ENCODE results near the gene CIDEB.

CIDEB gene

DNA sequence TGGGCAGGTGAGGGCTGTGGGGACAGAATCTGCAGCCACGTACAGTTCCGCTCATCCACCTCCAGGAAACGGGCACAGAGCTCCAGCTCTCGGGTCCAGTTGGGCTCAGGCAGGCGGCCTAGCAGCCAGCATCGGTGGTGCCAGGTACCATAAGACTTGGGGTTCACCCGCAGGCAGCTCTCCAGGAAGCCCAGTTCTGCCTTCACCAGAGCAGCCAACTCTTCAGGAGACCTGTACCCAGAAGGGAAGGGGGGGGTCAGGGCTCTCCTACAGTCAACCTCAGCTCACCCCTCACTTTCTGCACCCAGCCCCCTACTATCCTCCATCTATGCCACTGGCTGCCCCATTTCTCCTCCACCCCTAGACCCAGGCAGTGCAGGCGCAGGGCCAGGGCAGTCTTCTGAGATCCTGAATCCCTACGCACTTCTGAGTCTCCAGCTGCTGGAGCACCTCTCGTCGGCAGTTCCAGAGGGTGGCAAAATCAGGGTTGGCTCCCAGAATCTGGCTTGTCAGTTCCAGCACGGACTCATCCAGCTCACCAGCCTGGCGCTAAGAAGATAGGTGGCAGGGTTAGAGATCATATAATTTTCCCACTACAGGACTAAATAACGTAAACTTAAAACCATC, 37.8 kb downstream of the CIDEB start:
- DNase-seq (ENCODE audit: low spot score) = no peak

DNA sequence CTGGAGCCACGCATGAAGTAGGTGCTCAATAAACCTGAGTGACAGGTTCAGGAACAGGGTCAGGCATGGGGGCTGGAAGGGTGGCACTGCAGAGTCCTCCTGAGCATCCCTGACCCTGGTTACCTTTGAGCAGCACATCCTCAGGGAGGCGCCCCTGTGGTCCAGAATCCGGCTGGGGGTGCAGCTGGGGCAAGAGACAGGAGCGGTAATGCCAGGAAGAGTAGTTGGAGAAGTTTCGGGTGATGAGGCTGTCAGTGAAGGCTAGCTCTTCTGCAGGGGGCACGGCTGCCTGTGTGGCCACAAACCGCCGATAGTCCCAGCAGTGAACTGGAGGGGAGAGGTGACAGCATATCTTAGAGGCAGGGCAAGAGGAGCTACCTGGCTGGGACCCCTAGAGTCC, 38.4 kb downstream of the CIDEB start:
- DNase-seq (ENCODE audit: low spot score) = no peak

DNA sequence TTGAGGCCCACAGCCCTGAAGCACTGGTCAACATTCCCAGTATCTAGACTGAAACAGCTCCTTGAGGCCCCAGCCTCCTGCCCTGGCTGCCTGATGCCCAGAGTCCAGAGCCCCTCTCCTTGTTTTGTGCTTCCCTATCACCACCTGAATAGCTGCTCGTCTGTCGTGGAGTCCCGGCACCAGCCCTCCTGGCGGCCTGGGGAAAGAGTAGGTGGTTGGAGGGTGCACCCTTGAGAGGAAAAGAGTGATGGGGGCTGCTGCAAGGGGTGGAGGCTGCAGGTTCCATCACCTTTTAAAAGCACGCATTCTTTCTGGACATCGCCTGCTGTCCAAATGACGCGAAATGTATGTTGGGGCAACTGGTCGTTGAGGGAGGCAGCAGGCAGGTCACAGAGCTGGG, 39.6 kb downstream of the CIDEB start:
- no peak for DNase-seq (ENCODE audit: low spot score)

DNA sequence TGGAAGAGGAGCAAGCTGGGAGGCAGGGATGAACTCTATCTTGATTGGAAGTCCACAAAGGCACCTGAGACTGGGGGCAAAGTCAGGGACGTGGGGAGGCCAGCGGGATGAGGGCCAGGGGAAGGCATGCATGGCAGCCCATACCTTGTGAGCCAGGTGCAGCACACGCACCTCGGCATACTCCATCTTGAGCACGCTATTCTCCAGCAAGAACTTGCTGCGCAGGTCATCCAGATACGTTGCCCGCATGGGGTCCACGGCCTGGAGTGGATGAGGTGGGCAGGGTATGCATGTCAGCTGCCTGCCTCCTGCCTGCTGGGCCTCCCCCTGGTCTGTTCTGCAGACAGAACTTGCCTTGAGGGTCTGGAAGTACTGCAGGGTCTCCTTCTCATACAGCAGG, 40.3 kb downstream of the CIDEB start:
- DNase-seq (ENCODE audit: low spot score) = no peak

DNA sequence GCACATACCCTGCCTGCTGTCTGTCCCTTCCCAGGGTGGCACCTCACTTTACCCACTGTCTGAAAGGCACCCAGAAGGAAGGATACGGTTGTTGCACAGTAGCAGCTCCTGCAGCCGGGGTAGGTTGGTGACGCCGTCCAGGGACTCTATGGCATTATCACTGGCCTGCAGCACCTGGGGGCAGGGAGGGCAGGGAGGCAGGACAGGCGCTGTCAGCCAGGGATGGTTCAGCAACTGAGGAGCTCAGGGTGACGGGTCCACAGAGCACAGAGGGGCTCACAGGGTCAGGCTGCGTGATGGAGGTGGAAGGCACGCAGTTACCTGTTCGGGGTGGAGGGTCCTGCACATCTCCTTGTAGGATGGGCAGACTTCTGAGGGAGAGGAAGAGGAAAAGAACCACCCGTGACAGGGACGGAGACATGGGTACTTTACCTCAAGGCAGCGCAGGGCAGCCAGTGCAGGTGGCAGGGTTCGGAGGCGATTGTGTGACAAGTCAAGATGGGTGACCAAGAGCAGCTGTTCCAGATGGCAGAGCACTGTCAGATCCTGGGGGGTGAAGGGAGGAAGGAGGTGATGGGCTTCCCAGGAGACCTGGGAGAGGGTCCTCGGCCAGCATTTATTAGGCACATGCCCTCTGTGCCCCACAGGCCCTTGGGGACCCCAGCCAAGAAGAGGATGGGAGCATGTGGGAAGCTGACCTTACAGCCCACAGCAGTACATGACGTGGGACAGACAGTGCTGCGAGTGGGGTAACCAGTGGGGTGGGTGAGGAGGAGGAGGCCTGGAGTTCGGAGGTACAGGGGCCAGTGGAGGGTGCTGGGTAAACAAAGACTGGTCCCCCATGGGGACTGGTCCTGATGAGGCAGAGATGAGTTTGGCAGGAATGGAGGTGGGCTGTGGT, 41.2 kb downstream of the CIDEB start:
- DNase-seq (ENCODE audit: low spot score) = no peak

DNA sequence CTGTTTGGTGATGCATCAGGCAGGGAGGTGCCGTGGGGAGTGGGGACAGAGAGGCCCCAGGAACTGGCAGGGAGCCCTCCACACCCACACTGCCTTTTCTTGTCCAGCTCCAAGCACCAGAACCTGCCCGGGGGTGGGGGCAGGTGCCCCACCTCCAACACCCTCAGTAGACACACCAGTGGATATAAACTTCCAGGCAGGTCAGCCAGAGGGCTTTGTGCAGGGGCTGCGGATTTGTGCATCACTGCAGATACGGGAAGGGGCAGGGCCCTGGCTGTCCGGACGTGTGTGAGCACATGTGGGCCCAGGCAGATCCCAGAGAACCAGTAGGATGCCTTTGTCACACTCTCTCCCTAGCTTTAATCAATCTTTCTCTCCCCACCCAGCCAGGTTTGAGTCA, 43.5 kb downstream of the CIDEB start:
- no peak for DNase-seq (ENCODE audit: low spot score)

DNA sequence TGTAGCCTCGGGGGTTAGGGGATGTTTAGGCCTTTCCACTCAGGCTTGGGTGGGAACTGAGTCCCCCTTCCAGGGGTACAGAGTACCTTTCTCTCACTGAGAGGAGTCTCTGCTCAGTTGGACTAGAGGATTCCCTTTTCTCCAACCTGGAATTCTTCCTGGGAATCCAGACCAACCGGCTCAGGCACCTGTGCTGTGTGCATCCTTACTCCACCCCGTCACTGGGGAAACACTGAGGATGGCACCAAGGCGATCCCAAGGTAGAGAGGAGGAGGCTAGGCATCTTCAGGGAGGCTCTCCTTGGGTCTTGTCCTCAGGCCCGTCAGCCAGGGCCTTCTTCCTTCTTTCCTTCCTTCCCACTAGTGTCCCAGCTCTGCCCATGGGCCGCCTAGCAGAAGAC, 43.9 kb downstream of the CIDEB start:
- no peak for DNase-seq (ENCODE audit: low spot score)

DNA sequence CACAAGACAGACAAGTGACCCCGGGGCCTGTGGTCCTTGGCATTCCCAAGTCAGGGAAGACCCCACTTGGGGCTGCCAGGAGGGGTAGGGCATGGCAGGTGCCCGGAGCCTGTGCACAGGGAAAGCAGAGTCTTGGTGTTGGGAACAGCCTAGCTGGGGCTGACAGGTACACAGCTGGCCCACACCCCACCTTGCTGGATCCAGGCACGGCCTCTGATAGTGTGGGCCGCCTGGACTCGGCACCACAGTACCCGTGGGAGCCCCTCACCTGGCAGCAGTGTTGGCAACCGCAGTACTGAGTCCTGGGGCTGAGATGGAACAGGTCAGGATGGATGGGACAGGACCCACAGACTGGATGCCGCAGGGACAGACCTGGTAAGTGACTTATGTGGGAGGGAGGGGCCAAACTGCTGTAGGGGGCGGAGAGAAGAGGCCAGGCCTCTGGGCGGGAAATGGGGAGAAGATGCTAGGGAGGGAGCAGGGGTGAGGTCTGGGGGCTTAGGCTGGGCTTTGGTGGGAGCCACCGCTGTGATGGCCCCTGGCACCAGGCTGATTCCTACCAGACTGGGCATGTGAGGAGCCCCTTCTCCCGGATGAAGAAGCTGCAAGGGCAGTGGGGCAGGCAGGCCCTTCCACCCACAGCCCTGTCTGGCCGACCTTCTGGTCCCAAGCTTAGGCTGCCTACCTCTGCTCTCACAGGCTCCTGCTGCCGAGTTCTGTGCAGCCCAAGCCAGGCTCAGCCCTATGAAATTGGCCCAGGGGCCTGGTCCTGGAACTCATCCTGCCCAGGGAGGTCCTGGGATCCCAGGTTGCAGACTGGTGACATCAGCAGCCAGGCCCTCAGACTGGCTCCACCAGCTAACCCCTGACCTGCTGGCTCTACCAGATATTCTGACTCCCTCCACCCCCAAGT, 44.7 kb downstream of the CIDEB start, which contains the start of gene TGM1:
TGM1 (minus strand) TSS at position 357 of the 913 bp plus-strand sequence. CDS start 825 bp downstream, outside the sequence.
- DNase-seq (ENCODE audit: low spot score) = no peak

DNA sequence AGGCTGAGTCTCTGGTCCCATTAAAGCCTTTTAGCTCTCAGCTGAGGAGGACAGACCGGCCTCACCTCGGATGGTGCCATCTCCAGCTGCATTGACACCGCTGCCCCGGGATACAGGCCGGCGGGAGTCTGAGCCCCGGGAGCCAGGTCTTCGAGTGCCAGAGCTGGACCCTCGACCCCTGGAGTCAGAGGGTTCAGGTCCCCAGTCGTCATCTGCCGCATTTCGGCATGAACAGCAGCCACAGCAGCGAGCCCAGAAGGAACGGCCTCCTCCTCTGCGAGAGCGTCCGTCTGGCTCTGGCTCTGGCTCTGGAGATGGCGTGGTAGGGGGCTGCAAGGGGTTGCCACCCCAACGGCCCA, 45.8 kb downstream of the CIDEB start:
- DNase-seq (ENCODE audit: low spot score) = no peak

DNA sequence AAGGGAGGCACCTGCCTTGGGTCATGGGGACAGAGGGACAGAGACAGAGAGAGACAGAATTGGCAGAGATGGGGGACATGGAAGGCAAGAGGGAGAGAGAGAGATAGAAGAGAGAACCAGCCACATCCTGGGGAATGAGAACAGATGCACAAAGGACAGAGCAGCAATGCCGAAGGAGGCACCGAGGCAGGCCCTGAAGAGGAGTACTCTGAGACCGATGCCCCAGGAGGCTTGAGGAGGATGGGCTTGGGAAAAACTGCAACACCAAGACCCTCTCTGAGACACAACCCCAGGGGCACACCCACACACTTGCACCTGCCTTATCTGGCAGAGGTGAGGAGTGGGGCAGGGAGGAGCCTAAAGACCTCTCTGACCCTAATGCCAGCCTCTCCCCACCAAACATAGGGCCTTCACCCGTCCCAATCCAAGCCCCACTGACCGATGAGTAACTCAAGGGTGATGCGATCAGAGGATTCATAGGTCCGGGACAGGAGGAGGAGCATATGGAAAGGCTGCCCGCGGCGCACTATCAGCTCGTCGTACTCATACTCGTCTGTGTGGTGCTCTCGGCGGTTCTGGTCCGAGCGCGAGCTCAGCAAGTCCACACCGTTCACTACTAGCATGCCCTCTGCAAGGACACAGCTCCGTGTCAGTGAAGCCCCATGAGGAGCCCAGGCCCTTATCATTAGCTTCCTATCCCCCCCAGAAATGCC, 46.4 kb downstream of the CIDEB start:
- no peak for DNase-seq (ENCODE audit: low spot score)

DNA sequence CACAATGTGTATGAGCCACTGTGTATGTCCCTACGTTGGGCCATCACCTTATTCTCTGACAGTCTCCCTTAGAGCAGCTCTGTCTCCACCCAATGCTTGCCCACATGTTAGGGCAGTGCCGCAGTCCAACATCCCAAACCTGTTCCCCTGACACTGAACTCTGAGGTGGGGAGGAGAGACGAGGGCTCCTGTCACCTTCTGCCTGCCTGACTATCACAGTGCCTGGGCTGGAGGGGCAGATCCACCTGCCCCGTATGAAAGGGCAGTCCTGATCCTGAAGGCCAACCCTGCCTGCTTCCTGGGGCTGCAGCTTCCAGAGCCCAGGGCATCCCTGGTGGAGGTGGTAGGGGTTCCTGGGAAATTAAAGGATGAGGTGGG, 47.0 kb downstream of the CIDEB start:
- no peak for DNase-seq (ENCODE audit: low spot score)

DNA sequence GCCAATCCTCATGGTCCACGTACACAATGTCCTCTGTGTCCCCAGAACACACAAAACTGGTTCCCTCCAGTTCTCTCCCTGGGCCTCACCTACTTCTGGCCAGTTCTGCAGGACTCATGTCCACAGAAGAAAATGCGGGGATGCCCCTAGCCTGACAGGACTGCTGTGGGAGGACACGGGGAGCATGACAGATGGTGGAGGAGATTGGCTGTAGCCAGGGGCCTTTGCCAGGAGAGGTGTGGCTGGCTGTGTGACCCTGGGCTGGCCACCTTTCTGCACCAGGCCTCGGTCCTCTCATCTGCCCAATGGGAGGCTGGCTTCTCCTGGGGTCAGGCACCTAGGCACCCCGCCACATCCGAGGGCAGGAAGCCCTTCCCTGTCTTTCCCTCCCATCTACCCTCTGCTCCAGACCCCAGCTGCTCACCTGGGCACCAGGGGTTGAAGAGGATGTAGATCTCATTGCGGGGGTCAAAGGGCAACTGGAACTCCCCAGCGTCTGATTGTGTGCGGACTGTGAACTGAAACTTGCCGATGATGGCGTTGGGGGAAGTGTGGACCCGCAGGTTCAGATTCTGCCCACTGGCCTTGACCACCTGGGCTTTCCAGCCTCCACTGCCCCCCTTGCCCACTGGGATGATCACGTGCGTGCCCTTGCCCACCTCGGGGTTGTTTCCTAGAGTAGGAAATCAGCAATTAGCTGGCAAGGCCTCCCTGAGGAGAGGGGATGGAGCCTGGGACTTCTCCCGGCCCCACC, 47.6 kb downstream of the CIDEB start:
- DNase-seq (ENCODE audit: low spot score) = no peak

DNA sequence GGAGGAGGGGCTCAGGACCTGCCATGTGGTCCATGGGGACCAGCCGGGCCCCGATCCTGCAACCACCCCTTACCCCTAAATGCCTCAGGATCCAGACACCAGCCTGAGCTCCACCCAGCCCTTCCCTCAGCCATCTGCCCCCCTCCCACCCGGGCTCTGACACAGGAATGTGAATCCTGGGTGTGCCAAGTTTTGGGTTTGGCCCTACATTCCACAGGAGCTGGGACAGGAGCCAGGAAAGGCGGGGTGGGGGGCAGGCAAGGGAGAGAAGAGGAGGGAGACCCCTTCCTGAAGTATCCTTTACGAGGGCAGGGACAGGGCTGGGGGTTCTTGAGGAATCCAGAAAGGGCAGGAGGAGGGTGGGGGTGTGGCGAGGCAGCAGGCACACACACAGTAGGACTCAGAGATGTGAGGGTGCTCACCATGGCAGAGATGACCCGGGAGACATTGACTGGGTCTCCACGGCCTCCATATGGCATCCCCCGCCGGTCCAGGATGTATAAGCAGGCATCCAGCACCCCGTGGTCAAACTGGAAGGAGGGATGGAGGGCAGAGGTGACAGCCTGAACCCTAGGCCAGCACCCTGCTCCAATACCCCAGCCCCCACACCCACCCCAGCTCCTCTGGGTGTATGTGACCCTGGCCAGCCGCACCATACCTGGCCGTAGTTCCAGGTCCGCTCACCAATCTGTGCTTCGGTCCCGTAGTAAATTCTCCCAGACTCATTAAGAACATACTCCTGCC, 48.3 kb downstream of the CIDEB start:
- DNase-seq (ENCODE audit: low spot score) = no peak

DNA sequence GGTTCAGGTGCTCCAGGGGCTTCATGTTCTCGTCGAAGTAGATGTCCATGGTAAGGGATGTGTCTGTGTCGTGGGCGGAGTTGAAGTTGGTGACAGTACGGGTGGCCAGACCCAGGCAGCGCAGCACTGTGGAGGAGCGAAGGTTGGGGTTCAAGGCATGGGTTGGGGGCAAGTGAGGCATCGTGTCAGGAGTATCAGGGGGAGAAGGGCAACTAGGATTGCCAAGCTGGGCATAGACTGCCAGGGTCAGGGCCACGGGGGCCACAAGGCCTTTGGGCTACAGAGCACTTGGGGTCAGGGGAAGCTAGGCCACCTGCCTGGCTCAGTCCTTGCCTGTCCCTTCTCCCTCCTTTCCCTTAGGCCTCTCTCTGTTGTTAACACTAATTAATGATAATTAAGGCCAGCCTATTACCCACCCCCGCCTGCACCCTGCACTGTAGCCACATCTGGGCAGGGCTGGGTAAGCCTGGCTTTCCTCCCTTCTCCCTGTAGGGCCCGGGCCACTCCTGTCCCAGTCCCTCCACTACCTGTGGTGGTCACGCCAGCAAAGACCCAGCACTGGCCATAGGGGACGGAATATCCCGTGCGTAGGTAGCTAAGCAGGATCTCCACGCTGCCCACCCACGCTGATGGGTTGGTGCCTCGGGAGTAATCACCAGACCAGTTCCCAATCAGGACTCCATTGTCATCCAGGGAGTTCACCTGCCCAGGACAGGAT, 49.1 kb downstream of the CIDEB start:
- no peak for DNase-seq (ENCODE audit: low spot score)

DNA sequence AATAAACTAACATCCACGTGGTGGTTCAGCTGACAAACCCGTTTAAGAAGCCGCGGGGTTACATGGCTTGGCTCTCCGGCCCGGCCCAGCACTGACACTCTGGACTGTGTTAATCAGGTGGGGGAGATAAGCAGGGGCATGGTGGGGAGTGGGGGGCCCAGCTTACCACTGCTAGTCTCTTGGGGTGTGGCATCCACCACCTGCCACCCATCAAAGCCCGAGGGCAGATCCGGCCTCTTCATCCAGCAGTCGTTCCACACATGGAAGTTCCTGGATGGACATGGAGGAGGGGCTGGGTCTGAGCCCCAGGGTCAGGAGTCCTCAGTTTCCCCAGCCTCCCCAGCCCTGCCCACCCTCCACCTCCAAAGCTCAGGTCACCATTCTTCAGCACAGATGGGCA, 49.7 kb downstream of the CIDEB start:
- no peak for DNase-seq (ENCODE audit: low spot score)

DNA sequence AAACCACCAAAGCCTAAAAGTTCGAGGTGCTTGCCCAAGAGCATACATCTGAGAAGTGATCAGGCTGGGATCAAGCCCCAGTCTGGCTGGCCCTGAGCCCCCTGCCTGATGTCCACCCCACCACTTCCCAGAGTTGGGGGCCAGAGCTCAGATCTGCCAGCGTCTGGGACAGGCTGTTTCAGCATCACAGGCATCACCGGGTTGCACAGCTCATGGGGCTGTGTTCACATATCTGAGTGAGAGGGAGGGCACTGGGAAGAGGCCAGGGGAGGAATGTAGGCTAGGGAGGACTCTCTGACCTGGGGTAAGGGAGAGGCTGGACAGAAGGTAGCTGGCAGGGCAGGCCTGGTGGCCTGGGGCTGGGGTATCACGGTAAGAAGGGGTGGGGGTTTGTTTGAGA, 50.8 kb downstream of the CIDEB start:
- no peak for DNase-seq (ENCODE audit: low spot score)

DNA sequence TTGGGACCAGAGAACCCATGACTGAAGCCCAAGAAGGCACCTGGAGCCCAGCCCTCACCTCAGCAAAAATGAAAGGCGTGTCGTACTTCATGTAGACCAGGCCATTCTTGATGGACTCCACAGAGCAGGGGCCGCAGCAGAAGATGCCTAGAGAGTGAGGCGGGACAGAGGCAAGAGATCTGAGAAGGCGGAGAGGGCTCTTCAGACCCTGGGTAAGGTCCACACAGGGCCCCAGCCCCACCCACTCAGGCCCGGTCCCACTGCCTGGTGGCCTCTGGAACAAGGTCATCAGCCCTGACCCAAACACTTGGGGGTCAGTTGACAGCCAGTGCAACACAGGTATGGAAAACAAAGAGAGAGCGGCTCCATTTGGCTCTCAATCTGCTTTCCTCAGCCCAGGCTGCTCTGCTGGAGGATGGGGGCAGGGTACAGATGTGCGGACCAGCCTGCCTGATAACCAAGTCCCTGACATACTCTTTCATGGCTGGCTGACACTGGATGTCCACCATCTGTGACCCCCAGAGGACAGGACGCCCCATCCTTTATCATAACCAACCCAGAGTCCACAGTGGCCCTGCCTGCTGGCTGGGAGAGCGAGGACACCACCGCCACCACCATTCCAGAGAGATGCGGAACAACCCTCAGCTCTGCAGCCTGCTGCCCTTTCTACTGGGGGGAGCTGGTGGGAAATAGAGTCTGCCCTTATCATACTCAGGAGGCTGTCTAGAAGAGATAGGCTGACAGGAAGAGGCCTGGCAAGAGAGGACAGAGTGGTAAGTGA, 51.7 kb downstream of the CIDEB start:
- no peak for DNase-seq (ENCODE audit: low spot score)

DNA sequence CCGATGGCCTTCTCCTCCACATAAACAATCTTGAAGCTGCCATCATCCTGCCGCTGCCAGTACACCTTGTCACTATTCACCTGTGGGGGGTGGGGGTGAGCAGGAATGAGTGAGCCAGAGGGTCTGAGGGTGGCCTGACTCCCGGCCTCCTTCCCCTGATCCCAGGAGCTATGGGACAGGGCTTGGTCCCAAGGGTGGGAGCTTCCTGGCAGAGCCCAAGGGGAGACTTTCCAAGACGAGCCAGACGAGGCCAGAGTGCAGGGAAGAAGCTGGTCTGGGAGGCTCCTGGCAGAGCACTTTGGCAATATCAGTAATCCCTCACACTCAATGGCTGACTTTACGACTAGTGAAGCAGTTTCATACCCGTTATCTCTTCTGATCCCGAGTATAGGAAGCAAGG, 52.3 kb downstream of the CIDEB start:
- no peak for DNase-seq (ENCODE audit: low spot score)
